ENCODE results near the gene DCTN4.

The DCTN4 gene

DNA sequence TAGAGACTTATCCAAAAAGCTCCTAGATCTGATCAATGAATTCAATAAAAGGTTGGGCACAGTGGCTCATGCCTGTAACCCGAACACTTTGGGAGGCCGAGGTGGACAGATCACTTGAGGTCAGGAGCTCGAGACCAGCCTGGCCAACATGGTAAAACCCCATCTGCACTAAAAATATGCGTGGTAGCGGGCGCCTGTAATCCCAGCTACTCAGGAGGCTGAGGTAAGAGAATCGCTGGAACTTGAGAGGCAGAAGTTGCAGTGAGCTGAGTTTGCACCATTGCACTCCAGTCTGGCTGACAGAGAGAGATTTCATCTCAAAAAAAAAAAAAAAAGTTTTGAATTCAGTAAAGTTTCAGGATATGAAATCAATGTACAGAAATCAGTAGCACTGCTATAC lies 20.0 kb downstream of the DCTN4 start:
- DNase-seq = no peak

- DNase-seq = peak; percentile 90 to 95 (median 94)
Observed at GRCh38 chr5:150734579-150735384, 24.0 kb downstream of the DCTN4 start.

GRCh38 chr5:150731669-150732242 lies 27.1 kb downstream of the DCTN4 start:
- peak; percentile 66 to 89 (median 79) for DNase-seq

DNA sequence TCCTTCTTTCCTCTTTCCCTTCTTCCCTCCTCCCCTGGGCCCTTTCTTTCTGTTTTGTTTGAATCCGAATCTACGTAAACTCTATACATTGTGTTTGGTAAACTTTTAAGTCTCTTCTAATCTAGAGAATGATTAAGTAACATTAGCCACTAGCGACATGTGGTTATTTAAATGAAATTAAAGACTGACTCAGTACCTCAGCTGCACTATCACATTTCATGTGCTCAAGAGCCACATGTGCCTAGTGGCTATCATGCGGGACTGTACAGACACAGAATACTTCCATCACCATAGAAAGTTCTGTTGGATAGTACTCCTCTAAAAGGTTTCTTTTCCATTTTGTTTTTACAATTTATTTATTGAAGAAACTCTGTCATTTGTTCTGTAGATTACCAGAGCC lies 29.0 kb downstream of the DCTN4 start:
- no peak for DNase-seq

DNA sequence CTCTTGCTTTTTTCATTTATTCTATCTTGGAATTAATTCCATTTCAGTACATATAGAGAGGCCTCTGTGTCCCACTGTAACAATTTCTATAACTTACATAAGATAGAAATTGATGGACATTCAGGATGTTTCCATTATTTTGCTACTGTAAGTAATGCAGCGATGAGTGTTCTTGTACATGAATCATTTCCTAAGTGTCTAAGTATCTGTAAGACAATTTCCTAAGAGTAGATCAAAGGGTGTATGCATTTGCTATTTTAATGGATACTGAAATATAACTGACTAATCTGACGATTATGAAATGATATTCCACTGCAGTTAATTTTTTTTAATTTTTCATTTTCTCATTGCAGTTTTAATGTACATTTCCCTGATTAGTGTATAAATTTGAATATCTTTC lies 35.0 kb downstream of the DCTN4 start:
- no peak for DNase-seq

GRCh38 chr5:150710165-150710564 lies 48.7 kb downstream of the DCTN4 start:
- peak in 2 of 4 experiments; percentile 11 to 12 for DNase-seq

- no peak for DNase-seq
Observed at GRCh38 chr5:150706776-150707390, 51.9 kb downstream of the DCTN4 start.

DNA sequence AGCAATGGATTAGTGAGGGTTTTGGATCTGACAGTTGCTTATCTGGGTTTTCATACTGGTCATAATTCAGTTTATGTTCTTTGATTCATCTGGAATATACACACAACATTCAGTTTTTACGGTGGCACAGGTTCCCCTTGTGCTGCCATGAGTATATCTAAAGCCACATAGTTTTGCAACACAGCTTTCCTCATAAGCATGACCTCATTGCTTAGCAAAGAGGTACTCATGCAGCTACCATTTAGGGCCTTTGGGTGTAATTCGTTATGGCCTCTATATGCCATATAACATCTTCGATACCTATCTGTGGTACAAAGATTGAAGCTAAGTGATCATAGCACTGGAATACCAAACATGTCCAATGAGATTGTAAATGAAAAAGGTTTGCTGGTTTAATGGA lies 55.1 kb downstream of the DCTN4 start:
- peak; percentile 56 to 81 (median 64) for DNase-seq

GRCh38 chr5:150700594-150701377 lies 58.0 kb downstream of the DCTN4 start, which contains the start of gene RBM22:
RBM22 (minus strand) TSS chr5:150701062; CDS start chr5:150700985, 77 bp downstream.
- DNase-seq = peak; percentile 93 to 96 (median 94)

DNA sequence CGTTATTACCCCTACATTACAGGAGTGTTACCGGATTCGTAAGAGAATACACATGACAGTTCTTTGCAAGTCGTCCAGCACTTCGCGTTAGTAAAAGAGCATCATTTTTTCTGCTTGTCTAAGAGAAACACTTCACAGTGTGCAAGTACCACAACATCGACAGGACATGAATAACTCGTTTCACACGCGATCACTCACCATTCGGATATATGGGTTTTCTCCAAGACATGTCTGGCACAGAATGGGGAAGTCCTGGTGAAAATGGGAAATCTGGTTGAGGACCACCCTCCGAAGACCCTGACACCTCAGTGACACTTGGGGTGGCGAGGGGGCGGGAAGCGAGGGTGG lies 58.6 kb downstream of the DCTN4 start:
- DNase-seq = peak in 1 of 4 experiments; percentile 55

DNA sequence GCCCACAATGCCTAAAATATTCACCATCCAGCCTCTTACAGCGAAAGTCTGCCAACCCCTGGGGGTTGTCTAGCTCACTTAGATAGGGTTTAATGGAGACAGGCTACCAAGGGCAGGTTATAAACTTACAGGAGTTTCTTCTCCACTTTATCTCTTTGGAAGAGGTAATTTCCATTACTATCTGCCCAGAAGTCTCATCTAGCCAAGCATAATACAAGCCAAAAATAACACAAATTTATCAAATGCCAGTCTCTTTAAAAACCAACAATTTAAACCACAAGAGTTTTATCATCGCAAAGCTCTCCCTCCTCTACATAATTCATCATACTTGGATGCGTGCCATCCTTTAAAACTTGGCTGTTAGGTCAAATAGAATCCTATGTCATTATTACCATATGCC lies 64.2 kb downstream of the DCTN4 start:
- DNase-seq = no peak

GRCh38 chr5:150692276-150692675 lies 66.5 kb downstream of the DCTN4 start:
- no peak for DNase-seq

- DNase-seq = no peak
Observed at GRCh38 chr5:150690760-150691159, 68.1 kb downstream of the DCTN4 start.

- no peak for DNase-seq
Observed at GRCh38 chr5:150689120-150689519, 69.7 kb downstream of the DCTN4 start.

GRCh38 chr5:150676578-150676977 lies 82.2 kb downstream of the DCTN4 start:
- DNase-seq = no peak

- DNase-seq = peak in 3 of 4 experiments; percentile 19 to 57 (median 57)
Observed at GRCh38 chr5:150675069-150675468, 83.7 kb downstream of the DCTN4 start.

DNA sequence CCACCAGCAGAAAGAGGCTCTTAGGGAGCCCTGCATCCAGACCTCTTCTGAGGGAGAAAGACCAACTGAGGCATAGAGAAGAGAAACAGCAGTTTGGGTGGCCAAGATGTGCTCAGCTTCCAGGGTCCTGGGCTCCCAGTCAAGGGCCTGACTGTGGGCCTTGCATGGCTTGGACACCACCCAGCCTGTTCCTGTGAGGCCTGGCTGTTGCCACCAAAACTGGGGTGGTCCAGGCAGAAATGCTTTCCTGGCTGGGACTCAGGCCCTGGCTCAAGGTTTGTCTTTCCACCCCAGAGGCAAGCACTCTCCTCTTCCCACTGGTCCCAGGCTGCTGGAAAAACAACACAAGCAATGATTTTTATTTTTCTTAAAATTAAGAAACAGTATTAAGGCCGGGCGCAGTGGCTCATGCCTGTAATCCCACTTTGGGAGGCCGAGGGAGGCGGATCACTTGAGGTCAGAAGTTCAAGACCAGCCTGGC lies 84.4 kb downstream of the DCTN4 start:
- no peak for DNase-seq

DNA sequence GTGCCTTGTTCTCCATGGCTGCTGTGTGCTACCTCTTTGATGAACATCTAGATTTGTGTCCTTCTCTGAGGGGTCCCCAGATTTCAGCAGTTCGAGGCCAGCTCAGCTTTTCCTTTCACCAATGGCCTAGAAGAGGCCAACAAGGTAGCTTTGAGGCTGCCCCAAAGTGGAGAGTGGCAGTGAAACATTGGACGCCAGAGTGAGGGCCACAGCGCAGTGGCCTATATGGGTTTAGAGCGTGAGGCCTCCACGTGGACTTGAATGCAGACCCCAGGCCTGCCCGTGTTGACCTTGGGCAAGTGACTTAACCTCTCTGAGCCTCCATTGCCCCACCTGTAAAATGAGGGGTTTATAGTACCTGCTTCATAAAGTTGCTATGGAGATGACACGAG lies 85.9 kb downstream of the DCTN4 start:
- DNase-seq = no peak

GRCh38 chr5:150672237-150672883 lies 86.5 kb downstream of the DCTN4 start:
- peak; percentile 15 to 53 (median 32) for DNase-seq

DNA sequence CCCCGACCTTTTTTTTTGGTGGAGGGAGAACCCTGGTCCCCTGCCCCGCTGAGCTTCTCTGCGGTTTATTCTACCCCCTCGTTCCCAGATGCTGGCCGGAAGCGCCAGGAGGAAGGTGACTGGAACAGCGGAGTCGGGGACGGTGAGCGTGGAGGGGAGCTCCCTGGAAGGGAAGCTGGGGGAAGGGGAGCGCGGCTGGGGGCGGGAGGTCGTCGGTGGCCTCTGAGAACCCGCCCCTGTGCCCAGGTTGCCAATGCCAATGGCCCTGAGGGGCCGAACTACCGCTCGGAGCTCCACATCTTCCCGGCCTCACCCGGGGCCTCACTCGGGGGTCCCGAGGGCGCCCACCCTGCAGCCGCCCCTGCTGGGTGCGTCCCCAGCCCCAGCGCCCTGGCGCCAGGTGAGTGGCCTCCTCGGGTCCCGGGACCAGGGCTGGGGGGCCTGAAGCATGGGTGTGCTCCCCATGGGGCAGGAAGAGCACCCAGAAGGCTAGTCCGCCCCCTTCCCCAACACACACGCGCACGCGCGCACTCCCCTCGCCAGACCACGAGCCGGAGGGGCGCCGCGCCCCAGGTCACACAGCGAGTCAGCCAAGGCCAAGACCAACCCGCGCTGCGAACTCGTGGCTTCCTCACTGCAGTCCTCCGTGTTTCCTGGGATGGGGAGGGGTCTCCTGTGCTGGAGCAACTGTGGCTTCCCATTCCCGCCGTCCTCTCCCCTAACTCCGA lies 87.1 kb downstream of the DCTN4 start:
- peak in 3 of 4 experiments; percentile 19 to 31 (median 21) for DNase-seq

GRCh38 chr5:150670948-150671310 lies 87.9 kb downstream of the DCTN4 start:
- no peak for DNase-seq

Measured in suppressor macrophage (primary cell).